Endometrial microvascular endothelial cells (primary cell): Measurements from ENCODE around the gene MEOX1. TPM values are rescaled to one million over a fixed set of nuclear protein-coding genes. Genes with fewer than 3 reads are reported as not detected.

Source experiments
- in situ Hi-C: cut with HindIII; loops from 2 replicates; pipeline ENCODE4 v1.10.0; 2017; ENCODE audit warnings: low sequenced_read_pairs, low pct_unique_long_range_greater_than_20kb; ENCODE audit errors: inconsistent ontology term
- total RNA-seq: library from RNA; depleted of rRNA; stranded (reverse); fragments of >200 nt; gene quantifications from one replicate; pipeline ENCODE4 v1.2.3, GENCODE V29; 2015; ENCODE audit errors: inconsistent ontology term

Gene MEOX1
- total RNA-seq, 1 donor from 2014 or later, result not detected

- in situ Hi-C loops, result no loop called here
These were observed 855 bp upstream of the MEOX1 start for GRCh38 chr17:43662413-43663141.

GRCh38 chr17:43660816-43661493 is 767 bp downstream of the MEOX1 start:
- in situ Hi-C loops, result no loop called here

GRCh38 chr17:43659823-43660617 is 1.7 kb downstream of the MEOX1 start:
- in situ Hi-C loops, result no loop called here

- in situ Hi-C loops, result no loop called here
These were observed 2.8 kb downstream of the MEOX1 start for GRCh38 chr17:43658900-43659299.

- in situ Hi-C loops, result no loop called here
These were observed 5.9 kb downstream of the MEOX1 start for GRCh38 chr17:43655693-43656255.

- in situ Hi-C loops, result no loop called here
These were observed 9.6 kb downstream of the MEOX1 start for GRCh38 chr17:43652124-43652480.

- in situ Hi-C loops, result no loop called here
These were observed 11.3 kb downstream of the MEOX1 start for GRCh38 chr17:43650471-43650870.

GRCh38 chr17:43648916-43649315 is 12.8 kb downstream of the MEOX1 start:
- in situ Hi-C loops, result no loop called here

- in situ Hi-C loops, result no loop called here
These were observed 15.8 kb downstream of the MEOX1 start for GRCh38 chr17:43645765-43646481.

GRCh38 chr17:43645450-43645764 is 16.3 kb downstream of the MEOX1 start:
- in situ Hi-C loops, result no loop called here

GRCh38 chr17:43644081-43644480 is 17.6 kb downstream of the MEOX1 start:
- in situ Hi-C loops, result no loop called here

GRCh38 chr17:43641416-43641815 is 20.3 kb downstream of the MEOX1 start:
- in situ Hi-C loops, result no loop called here

GRCh38 chr17:43640491-43641252 is 21.1 kb downstream of the MEOX1 start:
- in situ Hi-C loops, result no loop called here

GRCh38 chr17:43637563-43638323 is 24.0 kb downstream of the MEOX1 start:
- in situ Hi-C loops, result no loop called here

GRCh38 chr17:43636426-43636825 is 25.3 kb downstream of the MEOX1 start:
- in situ Hi-C loops, result no loop called here

GRCh38 chr17:43634591-43635125 is 27.1 kb downstream of the MEOX1 start:
- in situ Hi-C loops, result no loop called here

GRCh38 chr17:43632221-43632620 is 29.5 kb downstream of the MEOX1 start:
- in situ Hi-C loops, result no loop called here
